Measurements from ENCODE around the gene ARMC7. TPM values are rescaled to one million over a fixed set of nuclear protein-coding genes. Genes with fewer than 3 reads are reported as not detected.

The ARMC7 gene
- total and polyA plus RNA-seq, 2 of the 4 experiments (the other 2 are of a cell fraction): 1.8 to 6.9 TPM

DNA sequence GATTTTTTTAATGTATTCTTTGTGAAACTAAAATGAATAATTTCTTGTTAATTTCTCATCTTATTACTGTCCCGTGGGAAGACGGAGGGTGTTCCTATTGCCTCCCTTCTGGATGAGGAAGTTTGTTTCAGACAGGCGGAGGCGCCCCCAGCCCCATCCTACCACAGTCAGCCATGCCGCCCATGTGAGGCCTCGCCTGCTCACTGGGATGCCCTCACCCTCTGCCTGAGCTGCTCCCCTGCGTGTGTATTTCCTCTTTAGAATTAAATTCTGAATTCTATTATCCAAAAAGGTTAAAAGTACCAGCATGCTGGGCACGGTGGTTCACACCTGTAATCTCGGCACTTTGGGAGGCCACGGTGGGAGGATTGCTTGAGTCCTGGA is 48.7 kb upstream of the ARMC7 start:
- no peak overlapping the region for H3K27ac ChIP-seq (ENCODE audit: insufficient read depth, low read length)
- H4K5ac ChIP-seq (ENCODE audit: low read depth, low read length): no peak overlapping the region
- H3K4ac ChIP-seq (ENCODE audit: low read depth, low read length): no peak overlapping the region
- peaks cover 3 to 5% of the 10 kb centered on the region in 2 experiments; a peak in 3 of 4 replicates for H3K79me1 ChIP-seq (ENCODE audit: low read depth in 1 of 2, low read length in 2 of 2)
- no peak overlapping the region for H3K9ac ChIP-seq (ENCODE audit: low read depth, low read length)
- no peak for TF ChIP-seq FOS (IDR thresholded peaks at IDR 0.05; ENCODE audit: low read depth, low read length)
- TF ChIP-seq, protein P1, sequence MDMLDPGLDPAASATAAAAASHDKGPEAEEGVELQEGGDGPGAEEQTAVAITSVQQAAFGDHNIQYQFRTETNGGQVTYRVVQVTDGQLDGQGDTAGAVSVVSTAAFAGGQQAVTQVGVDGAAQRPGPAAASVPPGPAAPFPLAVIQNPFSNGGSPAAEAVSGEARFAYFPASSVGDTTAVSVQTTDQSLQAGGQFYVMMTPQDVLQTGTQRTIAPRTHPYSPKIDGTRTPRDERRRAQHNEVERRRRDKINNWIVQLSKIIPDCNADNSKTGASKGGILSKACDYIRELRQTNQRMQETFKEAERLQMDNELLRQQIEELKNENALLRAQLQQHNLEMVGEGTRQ (IDR thresholded peaks at IDR 0.05; ENCODE audit: low read depth, low read length): no peak
- no peak for TF ChIP-seq CHD1 (IDR thresholded peaks at IDR 0.05; ENCODE audit: low read depth, low read length)
- TF ChIP-seq BHLHE40 (IDR thresholded peaks at IDR 0.05; ENCODE audit: low read depth, low read length): no peak
- TF ChIP-seq ELK1 (IDR thresholded peaks at IDR 0.05; ENCODE audit: borderline replicate concordance, low read depth, low read length): no peak
- TF ChIP-seq RFX5 (IDR thresholded peaks at IDR 0.05; ENCODE audit: low read depth, low read length): no peak
- TF ChIP-seq POLR2A (IDR thresholded peaks at IDR 0.05; ENCODE audit: low read depth, low read length): no peak
- no peak for TF ChIP-seq MAFK (IDR thresholded peaks at IDR 0.05; ENCODE audit: low read depth, low read length)
- no peak for TF ChIP-seq NFE2L2 (IDR thresholded peaks at IDR 0.05; ENCODE audit: low read depth, low read length)
- TF ChIP-seq MAZ (IDR thresholded peaks at IDR 0.05; ENCODE audit: borderline replicate concordance, low read depth, low read length): no peak
- no peak for TF ChIP-seq CEBPB (IDR thresholded peaks at IDR 0.05; ENCODE audit: low read depth, low read length)
- no peak for TF ChIP-seq MXI1 (IDR thresholded peaks at IDR 0.05; ENCODE audit: borderline replicate concordance, low read depth, low read length)
- TF ChIP-seq SMC3 (IDR thresholded peaks at IDR 0.05; ENCODE audit: low read depth, low read length): no peak
- in situ Hi-C loops (cut with MboI; ENCODE audit: low sequenced_read_pairs): loop anchor here (10.0 to 25.0 kb wide), 2 partner anchors 144 to 351 kb away; partner anchors contain the start of genes GRB2 and NUP85
- H2AFZ ChIP-seq (replicated peaks; ENCODE audit: low read length, poor library complexity): no peak overlapping the region
- H3K4me1 ChIP-seq (ENCODE audit: control insufficient read depth, insufficient read depth, low read length): peaks cover 6% of the 10 kb centered on the region; the same call in 1 of the 2 replicates
- 100% methylated on average over 3 of the region's 10 CpGs; no CpG with 5 or more reads in 1 of the 2 experiments for WGBS, 2 experiments (ENCODE audit: extremely low coverage in 2 of 2, insufficient read length in 1 of 2)
- H3K4me3 ChIP-seq (ENCODE audit: insufficient read depth, low read depth, low read length): no peak overlapping the region
- H2AK5ac ChIP-seq (ENCODE audit: low read depth, low read length): no peak overlapping the region
- intact Hi-C loops (cut with micrococcal nuclease): loop anchor here (5.0 to 10.0 kb wide), 2 partner anchors 51 to 144 kb away; partner anchors contain the start of gene NUP85
- H3K36me3 ChIP-seq (ENCODE audit: control insufficient read depth, insufficient read depth, low read length): peaks cover 50% of the 10 kb centered on the region
- H3K18ac ChIP-seq (ENCODE audit: low read depth, low read length): no peak overlapping the region
- POLR2A ChIA-PET (ENCODE audit: unreplicated experiment): no interaction called here
- no peaks in the 10 kb centered on the region for H3K9me3 ChIP-seq (ENCODE audit: control insufficient read depth, insufficient read depth, low read length)
- H2BK120ac ChIP-seq (ENCODE audit: low read depth, low read length): no peak overlapping the region
- dilution Hi-C loops (cut with HindIII; ENCODE audit: low sequenced_read_pairs, unreplicated experiment): no loop called here
- no peak overlapping the region for H2BK20ac ChIP-seq (ENCODE audit: low read depth, low read length)
- no peak overlapping the region for H3K56ac ChIP-seq (ENCODE audit: extremely low read depth, insufficient read depth, low read length)
- H4K91ac ChIP-seq (ENCODE audit: insufficient read depth, low read depth, low read length): no peak overlapping the region
- no peak overlapping the region for H3K4me2 ChIP-seq (ENCODE audit: low read depth, low read length)
- no peak overlapping the region for H4K8ac ChIP-seq (ENCODE audit: low read depth in 2 of 2, low read length in 2 of 2)
- no peak overlapping the region for H2BK5ac ChIP-seq (ENCODE audit: low read depth, low read length, poor library complexity, severe bottlenecking)
- no TSS peak for BruUV-seq (replicated peaks)
- CTCF ChIA-PET: interaction anchor here (0.8 to 2.3 kb wide), 3 partner anchors 47 to 141 kb away, joined by 3 to 13 read pairs (median 4); no protein-coding TSS in a partner anchor
- no peak overlapping the region for H2BK15ac ChIP-seq (ENCODE audit: low read depth, low read length)
- no peak overlapping the region for H3K14ac ChIP-seq (replicated peaks; ENCODE audit: low read depth, low read length)
- DNase-seq (no peak), ATAC-seq (ENCODE audit: low read depth) (no peak)
- H3K9me1 ChIP-seq (ENCODE audit: insufficient read depth, low read length): 0 out of 2 replicates have a peak, but pooled peaks cover 3% of the 10 kb centered on the region
- H3K23ac ChIP-seq (ENCODE audit: low read depth, low read length): no peak overlapping the region
- no peaks in the 10 kb centered on the region for H4K20me1 ChIP-seq (ENCODE audit: insufficient read depth, low read length)
- no peak overlapping the region for H2AK9ac ChIP-seq (replicated peaks; ENCODE audit: low read depth, low read length, poor library complexity)
- H3K27me3 ChIP-seq (ENCODE audit: control insufficient read depth, insufficient read depth, low read length): no peaks in the 10 kb centered on the region
